A549 (cell line): Measurements from ENCODE around the gene SGIP1. TPM values are rescaled to one million over a fixed set of nuclear protein-coding genes. Genes with fewer than 3 reads are reported as not detected.

Experiments
- ATAC-seq, 2 experiments: fragments of 200-7000 bp in 1 of 2; fragments of >200 bp in 1 of 2; cut with Nextera tagmentation in 1 of 2; cut with Tn5 transposase in 1 of 2; 3 replicates each; pipeline versions ENCODE4 v1.8.0 to v1.9.1; 2018 to 2020; ENCODE audit warnings: mild to moderate bottlenecking in 1 of 2, moderate library complexity in 1 of 2
- CTCF ChIA-PET: fragments of 300-600 bp; sonication (Branson Sonifier 250); formaldehyde crosslinking; extraction: SDS; loops from one replicate; lab custom pipeline; 2021; ENCODE audit warnings: antibody characterized with exemption, inconsistent platforms; lab: Yijun Ruan, JAX
- POLR2A ChIA-PET: fragments of 350-600 bp; formaldehyde crosslinking; extraction: SDS; loops from one replicate; lab custom pipeline; 2021; ENCODE audit warnings: antibody characterized with exemption, inconsistent platforms; lab: Yijun Ruan, JAX
- DNase-seq, 2 experiments: peaks; one replicate each; pipeline versions ENCODE4 v3.0.0 to v3.0.0-alpha.2; 2011 to 2016; ENCODE audit warnings: low read depth in 1 of 2, low spot score in 1 of 2
- FAIRE-seq: peaks from 2 replicates; lab custom pipeline; 2011; peaks lifted over from hg19 to GRCh38; lab: Jason Lieb, UNC
- H3K27ac ChIP-seq, 2 experiments: fragments of >200 bp; sonication (Bioruptor Twin); formaldehyde crosslinking; 3 replicates each; pipeline ENCODE4 v1.5.1; 2016 to 2017
- H3K4me1 ChIP-seq: fragments of >200 bp; sonication (Bioruptor Twin); formaldehyde crosslinking; 3 replicates; pipeline ENCODE4 v1.6.1; 2016
- H3K4me2 ChIP-seq: fragments of >200 bp; sonication (Bioruptor Twin); formaldehyde crosslinking; 3 replicates; pipeline ENCODE4 v1.6.1; 2016
- H3K4me3 ChIP-seq: fragments of >200 bp; sonication (Bioruptor Twin); formaldehyde crosslinking; 3 replicates; pipeline ENCODE4 v1.5.1; 2016
- H3K9me3 ChIP-seq: fragments of >200 bp; sonication (Bioruptor Twin); formaldehyde crosslinking; 3 replicates; pipeline ENCODE4 v1.6.1; 2016
- BHLHE40 ChIP-seq: IDR thresholded peaks from 2 replicates; pipeline ENCODE4 v1.6.1; 2012; ENCODE audit warnings: low read depth, low read length, inconsistent platforms
- CBX2 ChIP-seq: fragments of 200-600 bp; sonication (generic); IDR thresholded peaks from 2 replicates; pipeline ENCODE4 v1.6.1; 2016; ENCODE audit warnings: low read depth, mild to moderate bottlenecking, borderline replicate concordance
- CBX8 ChIP-seq: fragments of 200-600 bp; sonication (generic); IDR thresholded peaks from 2 replicates; pipeline ENCODE4 v1.6.1; 2016
- CHD2 ChIP-seq: fragments of 150-350 bp; IDR thresholded peaks from 2 replicates; pipeline ENCODE4 v1.6.1; 2014; ENCODE audit warnings: low read length; ENCODE audit not compliant: partially characterized antibody
- CHD4 ChIP-seq: fragments of 200-600 bp; sonication (generic); IDR thresholded peaks from 2 replicates; pipeline ENCODE4 v1.6.1; 2016; ENCODE audit warnings: antibody characterized with exemption, mild to moderate bottlenecking, borderline replicate concordance
- EHF ChIP-seq: fragments of 250-450 bp; sonication (Bioruptor Pico); IDR thresholded peaks from 2 replicates; pipeline ENCODE4 v1.5.0; 2020; ENCODE audit warnings: mild to moderate bottlenecking
- EHMT2 ChIP-seq: fragments of 200-600 bp; sonication (generic); IDR thresholded peaks from 2 replicates; pipeline ENCODE4 v1.6.1; 2016; ENCODE audit warnings: antibody characterized with exemption, low read depth, mild to moderate bottlenecking, moderate library complexity
- EP300 ChIP-seq, 2 experiments: fragments of >200 bp; sonication (Bioruptor Twin); formaldehyde crosslinking; IDR thresholded peaks; 2 replicates in 1 of 2; 3 replicates in 1 of 2; pipeline ENCODE4 v1.6.1; 2016 to 2017
- FOXS1 ChIP-seq: fragments of 250-450 bp; sonication (Bioruptor Pico); IDR thresholded peaks from 2 replicates; pipeline ENCODE4 v1.5.0; 2020; ENCODE audit warnings: mild to moderate bottlenecking, moderate library complexity
- GATA3 ChIP-seq: IDR thresholded peaks from 2 replicates; pipeline ENCODE4 v1.6.1; 2012; ENCODE audit warnings: borderline replicate concordance
- HDAC2 ChIP-seq: fragments of 200-600 bp; sonication (generic); IDR thresholded peaks from 2 replicates; pipeline ENCODE4 v1.6.1; 2016
- HOXA7 ChIP-seq: fragments of 250-450 bp; sonication (Bioruptor Pico); IDR thresholded peaks from 2 replicates; pipeline ENCODE4 v1.5.0; 2020; ENCODE audit warnings: mild to moderate bottlenecking, moderate library complexity
- JUN ChIP-seq, 2 experiments: fragments of >200 bp; sonication (Bioruptor Twin); formaldehyde crosslinking; IDR thresholded peaks; 2 replicates in 1 of 2; 3 replicates in 1 of 2; pipeline ENCODE4 v1.6.1; 2016 to 2017
- KDM1A ChIP-seq: fragments of 200-600 bp; sonication (generic); IDR thresholded peaks from 2 replicates; pipeline ENCODE4 v1.6.1; 2016; ENCODE audit warnings: low read depth, mild to moderate bottlenecking
- MAFK ChIP-seq: fragments of 450-650 bp; IDR thresholded peaks from 2 replicates; pipeline ENCODE4 v1.6.1; 2014; ENCODE audit not compliant: partially characterized antibody
- MYC ChIP-seq: IDR thresholded peaks from 2 replicates; pipeline ENCODE4 v1.6.1; 2012; ENCODE audit warnings: mild to moderate bottlenecking, inconsistent platforms, low read length, improper control_type of control experiment, borderline replicate concordance
- NFE2L2 ChIP-seq: fragments of 150-350 bp; conservative IDR thresholded peaks from 2 replicates; pipeline ENCODE4 v1.6.1; 2014; ENCODE audit warnings: low read length
- PHF8 ChIP-seq: fragments of 200-600 bp; sonication (generic); IDR thresholded peaks from 2 replicates; pipeline ENCODE4 v1.6.1; 2016; ENCODE audit warnings: low read depth, mild to moderate bottlenecking, antibody characterized with exemption, moderate library complexity, borderline replicate concordance
- POLR2A ChIP-seq: IDR thresholded peaks from 2 replicates; pipeline ENCODE4 v1.6.1; 2012; ENCODE audit warnings: mild to moderate bottlenecking, low read length
- RCOR1 ChIP-seq: fragments of 150-350 bp; IDR thresholded peaks from 2 replicates; pipeline ENCODE4 v1.6.1; 2014; ENCODE audit warnings: antibody characterized with exemption, low read length, low read depth
- RNF2 ChIP-seq: fragments of 200-600 bp; sonication (generic); IDR thresholded peaks from 2 replicates; pipeline ENCODE4 v1.6.1; 2016; ENCODE audit warnings: low read depth, mild to moderate bottlenecking, antibody characterized with exemption, moderate library complexity, borderline replicate concordance
- SMC3 ChIP-seq: fragments of >200 bp; sonication (Bioruptor Twin); formaldehyde crosslinking; IDR thresholded peaks from 3 replicates; pipeline ENCODE4 v1.6.1; 2018; ENCODE audit warnings: inconsistent platforms
- TFCP2L1 ChIP-seq: fragments of 250-450 bp; sonication (Bioruptor Pico); IDR thresholded peaks from 2 replicates; pipeline ENCODE4 v1.5.0; 2021; ENCODE audit warnings: mild to moderate bottlenecking
- ZSCAN20 ChIP-seq: fragments of 250-450 bp; sonication (Bioruptor Pico); IDR thresholded peaks from 2 replicates; pipeline ENCODE4 v1.8.0; 2022; ENCODE audit warnings: mild to moderate bottlenecking, moderate library complexity
- WGBS: methylation state at CpG from one replicate; pipeline ENCODE4 v1.1.6; 2017; ENCODE audit errors: missing lambda C conversion rate; 5-methylcytosine and 5-hydroxymethylcytosine counted together
- polyA plus RNA-seq, 4 experiments: library from polyadenylated mRNA; depleted of rRNA in 3 of 4; stranded (reverse); fragments of >200 nt; fragmentation: RNase III in 1 of 4; extraction: RNeasy Plus Mini Kit Qiagen cat#74134 plus additional on column Dnase treatment in 1 of 4; gene quantifications; 2 replicates in 3 of 4; 3 replicates in 1 of 4; pipeline ENCODE4 v1.2.3, GENCODE V29; 2011 to 2017
- TF ChIP-seq, protein P1 (sequence below): fragments of >200 bp; sonication (Bioruptor Twin); formaldehyde crosslinking; IDR thresholded peaks from 3 replicates; pipeline ENCODE4 v1.6.1; 2016
- TF ChIP-seq, protein P2 (sequence below): fragments of 250-450 bp; sonication (Bioruptor Pico); IDR thresholded peaks from 2 replicates; pipeline ENCODE4 v1.5.0; 2021; ENCODE audit warnings: mild to moderate bottlenecking, moderate library complexity, borderline replicate concordance

SGIP1 gene
- polyA plus RNA-seq, 2 of the 4 experiments (the other 2 are of a cell fraction) = not detected

DNA sequence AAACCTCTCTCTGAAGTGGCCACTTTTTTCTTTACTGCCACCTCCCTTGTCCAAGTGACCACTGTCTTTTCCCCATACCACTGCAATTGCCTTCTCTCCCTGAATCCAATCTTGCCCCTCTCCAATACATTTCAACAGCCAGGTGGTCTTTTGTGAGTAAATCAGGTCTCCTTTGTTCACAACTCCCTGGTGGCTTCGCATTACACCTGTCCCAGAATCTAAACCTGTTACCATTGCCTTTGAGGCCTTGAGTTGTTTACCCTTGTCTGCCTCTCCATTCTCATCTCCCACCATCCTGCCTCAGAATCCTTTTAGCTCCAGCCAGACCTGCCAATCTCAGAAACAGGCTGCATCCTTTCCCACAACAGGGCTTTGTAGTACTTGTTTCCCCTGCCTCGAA lies 196.5 kb downstream of the SGIP1 start:
- Histone ChIP-seq H3K4me1 (no peaks in the 10 kb centered on the region), H3K4me2 (no peak overlapping the region), H3K4me3 (no peak overlapping the region), H3K27ac (no peak overlapping the region), H3K9me3 (no peaks in the 10 kb centered on the region)
- FAIRE-seq = no peak
- TF ChIP-seq RCOR1 = no peak
- TF ChIP-seq JUN (IDR thresholded peaks at IDR 0.05) = no peak
- TF ChIP-seq RNF2 = no peak
- no peak for TF ChIP-seq HDAC2
- TF ChIP-seq CHD2 = no peak
- TF ChIP-seq CHD4 = no peak
- TF ChIP-seq MAFK = no peak
- CTCF ChIA-PET = no interaction called here
- POLR2A ChIA-PET = no interaction called here
- WGBS = 45% methylated on average over 2 of the region's 2 CpGs
- no peak for ATAC-seq
- no peak for DNase-seq

DNA sequence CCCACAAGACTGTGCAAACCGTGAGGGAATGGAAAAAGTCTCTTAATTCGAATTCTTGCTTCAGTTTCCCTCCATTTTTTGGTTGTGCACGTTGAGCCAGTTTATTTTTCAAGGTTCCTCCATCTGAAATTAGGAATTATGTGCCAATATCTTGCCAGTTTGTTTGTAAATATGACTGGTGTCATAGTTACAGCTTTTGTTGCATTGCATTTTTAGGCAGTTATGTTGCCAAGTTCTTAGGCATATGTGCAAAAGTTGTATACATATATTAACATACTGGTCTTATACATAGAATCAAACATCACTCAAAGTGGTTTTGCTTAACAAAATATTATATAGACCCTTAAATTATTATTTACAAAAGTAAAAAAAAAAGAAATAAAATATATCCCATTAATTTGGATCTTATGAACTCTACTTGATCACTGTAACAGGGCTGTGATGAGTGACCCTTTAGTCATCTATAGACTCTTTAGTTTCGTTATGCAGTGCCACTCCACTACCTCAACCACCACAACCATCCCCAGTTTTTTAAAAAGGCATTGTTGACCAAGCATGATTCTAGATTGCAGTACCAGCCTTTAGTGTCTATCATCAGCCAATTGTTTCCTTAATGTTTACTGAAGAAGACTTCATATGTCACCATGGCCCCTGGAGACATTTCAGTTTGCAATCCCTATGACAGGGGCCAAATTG lies 197.4 kb downstream of the SGIP1 start:
- 9% methylated on average over 4 of the region's 4 CpGs for whole genome bisulfite sequencing
- Histone ChIP-seq H3K9me3 (no peaks in the 10 kb centered on the region), H3K4me2 (no peak overlapping the region), H3K4me3 (no peak overlapping the region), H3K27ac (no peak overlapping the region), H3K4me1 (no peaks in the 10 kb centered on the region)
- FAIRE-seq (no peak), DNase-seq (no peak), ATAC-seq (no peak)
- CTCF ChIA-PET = no interaction called here
- POLR2A ChIA-PET = no interaction called here
- TF ChIP-seq HOXA7 (CRISPR knock-in tag) (no peak), CBX2 (no peak), HDAC2 (no peak), PHF8 (no peak), CBX8 (no peak), BHLHE40 (no peak), FOXS1 (CRISPR knock-in tag) (no peak), ZSCAN20 (CRISPR knock-in tag) (no peak), KDM1A (no peak), NFE2L2 (no peak), SMC3 (no peak), MYC (no peak), EHF (no peak), TFCP2L1 (CRISPR knock-in tag) (no peak), EHMT2 (no peak), POLR2A (no peak), GATA3 (no peak), CHD2 (no peak), EP300 (IDR thresholded peaks at IDR 0.05) (no peak)
- TF ChIP-seq, protein P1, sequence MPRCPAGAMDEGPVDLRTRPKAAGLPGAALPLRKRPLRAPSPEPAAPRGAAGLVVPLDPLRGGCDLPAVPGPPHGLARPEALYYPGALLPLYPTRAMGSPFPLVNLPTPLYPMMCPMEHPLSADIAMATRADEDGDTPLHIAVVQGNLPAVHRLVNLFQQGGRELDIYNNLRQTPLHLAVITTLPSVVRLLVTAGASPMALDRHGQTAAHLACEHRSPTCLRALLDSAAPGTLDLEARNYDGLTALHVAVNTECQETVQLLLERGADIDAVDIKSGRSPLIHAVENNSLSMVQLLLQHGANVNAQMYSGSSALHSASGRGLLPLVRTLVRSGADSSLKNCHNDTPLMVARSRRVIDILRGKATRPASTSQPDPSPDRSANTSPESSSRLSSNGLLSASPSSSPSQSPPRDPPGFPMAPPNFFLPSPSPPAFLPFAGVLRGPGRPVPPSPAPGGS = no peak

DNA sequence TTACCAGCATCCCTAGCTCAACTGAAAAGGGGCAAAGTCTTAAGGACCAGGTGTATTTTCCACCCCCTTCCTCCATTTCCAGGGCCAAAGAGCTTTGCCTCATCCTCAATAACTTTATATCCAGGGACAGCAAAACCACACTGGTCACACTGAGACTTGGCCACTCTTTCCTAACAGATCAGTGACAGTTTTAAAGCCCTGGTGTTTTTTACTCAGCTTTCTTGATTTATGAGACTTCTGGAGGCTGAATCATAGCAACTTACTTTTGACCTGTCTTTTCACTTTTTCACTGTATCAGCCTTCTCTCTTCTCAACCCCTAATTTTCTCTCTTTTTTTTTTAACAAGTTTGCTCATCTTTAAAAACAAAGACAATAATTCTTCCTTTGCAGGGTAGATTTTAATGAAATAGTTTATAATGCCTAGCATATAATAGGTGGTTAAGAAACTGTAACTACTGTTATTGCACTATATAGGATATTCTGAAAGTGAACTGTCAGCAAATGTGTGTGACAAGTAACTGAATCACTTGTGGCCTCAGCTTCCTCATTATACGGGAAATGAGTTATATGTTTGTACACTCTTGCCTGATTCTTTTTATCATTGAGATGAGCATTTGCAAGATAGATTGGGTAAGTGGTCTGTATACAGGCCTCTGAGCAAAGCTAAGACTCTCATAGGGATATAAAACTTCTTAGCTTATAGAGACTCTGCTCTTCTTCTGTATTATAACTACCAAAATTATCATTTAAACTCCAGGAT lies 198.6 kb downstream of the SGIP1 start:
- no peaks in the 10 kb centered on the region for H3K4me1 ChIP-seq
- no peak overlapping the region for H3K27ac ChIP-seq
- POLR2A ChIA-PET = no interaction called here
- no peak overlapping the region for H3K4me3 ChIP-seq
- TF ChIP-seq MAFK (peak; percentile 15), CHD4 (no peak), POLR2A (no peak)
- TF ChIP-seq, protein P2, sequence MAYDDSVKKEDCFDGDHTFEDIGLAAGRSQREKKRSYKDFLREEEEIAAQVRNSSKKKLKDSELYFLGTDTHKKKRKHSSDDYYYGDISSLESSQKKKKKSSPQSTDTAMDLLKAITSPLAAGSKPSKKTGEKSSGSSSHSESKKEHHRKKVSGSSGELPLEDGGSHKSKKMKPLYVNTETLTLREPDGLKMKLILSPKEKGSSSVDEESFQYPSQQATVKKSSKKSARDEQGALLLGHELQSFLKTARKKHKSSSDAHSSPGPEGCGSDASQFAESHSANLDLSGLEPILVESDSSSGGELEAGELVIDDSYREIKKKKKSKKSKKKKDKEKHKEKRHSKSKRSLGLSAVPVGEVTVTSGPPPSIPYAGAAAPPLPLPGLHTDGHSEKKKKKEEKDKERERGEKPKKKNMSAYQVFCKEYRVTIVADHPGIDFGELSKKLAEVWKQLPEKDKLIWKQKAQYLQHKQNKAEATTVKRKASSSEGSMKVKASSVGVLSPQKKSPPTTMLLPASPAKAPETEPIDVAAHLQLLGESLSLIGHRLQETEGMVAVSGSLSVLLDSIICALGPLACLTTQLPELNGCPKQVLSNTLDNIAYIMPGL = no peak
- FAIRE-seq (no peak), DNase-seq (no peak), ATAC-seq (no peak)
- no peaks in the 10 kb centered on the region for H3K9me3 ChIP-seq
- H3K4me2 ChIP-seq = no peak overlapping the region
- CTCF ChIA-PET = interaction anchor here (0.5 kb wide), 1 partner anchor 1669 kb away, joined by 3 read pairs; no protein-coding TSS in a partner anchor
- WGBS = 0% methylated on average over 1 of the region's 1 CpG
